Neuronal stem cell (in vitro differentiated cells): ENCODE results near the gene SLC6A3.

ENCODE experiments used
- DNase-seq: peaks from one replicate; pipeline ENCODE4 v3.0.0-alpha.2; 2013; ENCODE audit warnings: low spot score
- H2AFZ ChIP-seq: one replicate; pipeline ENCODE4 v1.6.1; 2013; ENCODE audit warnings: mild to moderate bottlenecking, low read length, inconsistent platforms
- H2AK5ac ChIP-seq: 2 replicates; pipeline ENCODE4 v1.6.1; 2013; ENCODE audit warnings: low read depth, mild to moderate bottlenecking, inconsistent platforms, low read length, moderate library complexity, mixed read lengths
- H2BK120ac ChIP-seq: 2 replicates; pipeline ENCODE4 v1.6.1; 2013; ENCODE audit warnings: low read depth, mild to moderate bottlenecking, inconsistent platforms, low read length, moderate library complexity, mixed read lengths
- H2BK12ac ChIP-seq: one replicate; pipeline ENCODE4 v1.6.1; 2013; ENCODE audit warnings: low read length, inconsistent platforms
- H2BK15ac ChIP-seq: 2 replicates; pipeline ENCODE4 v1.6.1; 2013; ENCODE audit warnings: mild to moderate bottlenecking, low read length, inconsistent platforms, mixed read lengths
- H2BK5ac ChIP-seq: one replicate; pipeline ENCODE4 v1.6.1; 2013; ENCODE audit warnings: inconsistent platforms, mild to moderate bottlenecking, low read length, moderate library complexity
- H3K14ac ChIP-seq: one replicate; pipeline ENCODE4 v1.6.1; 2013; ENCODE audit warnings: low read length, inconsistent platforms
- H3K18ac ChIP-seq: 2 replicates; pipeline ENCODE4 v1.6.1; 2013; ENCODE audit warnings: low read length, inconsistent platforms
- H3K23ac ChIP-seq: 2 replicates; pipeline ENCODE4 v1.6.1; 2013; ENCODE audit warnings: low read depth, mild to moderate bottlenecking, mixed read lengths, low read length, inconsistent platforms; ENCODE audit not compliant: poor library complexity
- H3K27ac ChIP-seq: replicated peaks from 3 replicates; pipeline ENCODE4 v1.5.1; 2013; ENCODE audit warnings: low read length, inconsistent platforms
- H3K27me3 ChIP-seq, 3 experiments: 2 replicates each; pipeline ENCODE4 v1.6.1; 2013; ENCODE audit warnings: low read length in 3 of 3, mild to moderate bottlenecking in 2 of 3, inconsistent platforms in 1 of 3, low read depth in 1 of 3, mixed read lengths in 1 of 3, moderate library complexity in 1 of 3; ENCODE audit not compliant: control insufficient read depth in 3 of 3, insufficient read depth in 3 of 3
- H3K36me3 ChIP-seq, 2 donors: replicated peaks in 1 of 2; 2 replicates each; pipeline ENCODE4 v1.6.1; 2013; ENCODE audit warnings: low read length in 2 of 2; ENCODE audit not compliant: control insufficient read depth in 2 of 2, insufficient read depth in 2 of 2
- H3K4ac ChIP-seq: 2 replicates; pipeline ENCODE4 v1.6.1; 2013; ENCODE audit warnings: inconsistent platforms, mild to moderate bottlenecking, low read length, moderate library complexity
- H3K4me1 ChIP-seq, 2 donors: 1 replicate in 1 of 2; 2 replicates in 1 of 2; pipeline ENCODE4 v1.6.1; 2013; ENCODE audit warnings: low read length in 2 of 2, low read depth in 1 of 2; ENCODE audit not compliant: control insufficient read depth in 2 of 2, insufficient read depth in 1 of 2
- H3K4me2 ChIP-seq: one replicate; pipeline ENCODE4 v1.6.1; 2013; ENCODE audit warnings: mild to moderate bottlenecking, low read length, inconsistent platforms; ENCODE audit not compliant: insufficient read depth, poor library complexity, severe bottlenecking
- H3K4me3 ChIP-seq, 2 donors: 2 replicates each; pipeline ENCODE4 v1.5.1; 2013; ENCODE audit warnings: low read length in 2 of 2, mild to moderate bottlenecking in 2 of 2, inconsistent platforms in 1 of 2, moderate library complexity in 1 of 2
- H3K79me1 ChIP-seq: one replicate; pipeline ENCODE4 v1.6.1; 2013; ENCODE audit warnings: low read depth, mild to moderate bottlenecking, inconsistent platforms, low read length, moderate library complexity
- H3K9ac ChIP-seq: one replicate; pipeline ENCODE4 v1.6.1; 2013; ENCODE audit warnings: mild to moderate bottlenecking, low read depth, low read length, inconsistent platforms; ENCODE audit not compliant: poor library complexity
- H3K9me3 ChIP-seq, 2 donors: replicated peaks in 1 of 2; 2 replicates each; pipeline versions ENCODE3 to v1.6.1; 2013; ENCODE audit warnings: low read length in 2 of 2, mild to moderate bottlenecking in 2 of 2, inconsistent platforms in 1 of 2, low read depth in 1 of 2, mixed read lengths in 1 of 2, moderate library complexity in 1 of 2; ENCODE audit not compliant: control insufficient read depth in 2 of 2, insufficient read depth in 1 of 2
- H4K8ac ChIP-seq: one replicate; pipeline ENCODE4 v1.6.1; 2013; ENCODE audit warnings: low read depth, mild to moderate bottlenecking, inconsistent platforms, low read length, moderate library complexity
- H4K91ac ChIP-seq: one replicate; pipeline ENCODE4 v1.6.1; 2013; ENCODE audit warnings: low read length, low read depth, mild to moderate bottlenecking, inconsistent platforms; ENCODE audit not compliant: poor library complexity
- WGBS, 2 donors: extraction: QIAGEN DNeasy Blood & Tissue Kit; methylation state at CpG; one replicate each; pipeline ENCODE4 v1.1.7; 2013; ENCODE audit warnings: missing lambda C conversion rate in 2 of 2, mixed read lengths in 1 of 2; ENCODE audit not compliant: insufficient read length in 2 of 2, insufficient replicate concordance in 1 of 2; ENCODE audit errors: extremely low coverage in 2 of 2; 5-methylcytosine and 5-hydroxymethylcytosine counted together

Gene SLC6A3

GRCh38 chr5:1345876-1346626 lies 99.2 kb downstream of the SLC6A3 start:
- no CpG with 5 or more reads among the region's 27 CpGs for WGBS, 2 donors
- peaks cover 18 to 25% of the 10 kb centered on the region in 2 donors for H3K36me3 ChIP-seq
- peak overlapping the region; percentile 56 for H2AK5ac ChIP-seq
- H2AFZ ChIP-seq: peak overlapping the region; percentile 99
- no peak overlapping the region for H2BK15ac ChIP-seq
- peak overlapping the region; percentile 64 for H3K4me2 ChIP-seq
- no peak overlapping the region for H3K14ac ChIP-seq
- peak overlapping the region; percentile 1 for H2BK5ac ChIP-seq
- H3K79me1 ChIP-seq: peaks cover 15% of the 10 kb centered on the region
- no peak overlapping the region for H3K18ac ChIP-seq
- peaks cover 0 to 1% of the 10 kb centered on the region in 2 donors for H3K9me3 ChIP-seq
- no peak overlapping the region for H2BK120ac ChIP-seq
- H4K91ac ChIP-seq: no peak overlapping the region
- no peak overlapping the region for H3K23ac ChIP-seq
- H3K9ac ChIP-seq: peak overlapping the region; percentile 21
- no peak overlapping the region for H3K27ac ChIP-seq
- H3K4me3 ChIP-seq: peak overlapping the region; percentile 93 to 98
- no peaks in the 10 kb centered on the region for H3K27me3 ChIP-seq
- H2BK12ac ChIP-seq: no peak overlapping the region
- H3K4ac ChIP-seq: no peak overlapping the region
- no peak for DNase-seq
- H4K8ac ChIP-seq: no peak overlapping the region
- H3K4me1 ChIP-seq: peaks cover 7 to 8% of the 10 kb centered on the region in 2 donors

GRCh38 chr5:1344975-1345838 lies 100.0 kb downstream of the SLC6A3 start, which contains the start of gene CLPTM1L:
CLPTM1L (minus strand) TSS chr5:1345099; CDS start chr5:1344841, 258 bp downstream.
- H4K91ac ChIP-seq: no peak within 1 kb of the TSS
- H2AK5ac ChIP-seq: peak within 1 kb of the TSS; percentile 85
- no peaks in the 10 kb centered on the region for H3K27me3 ChIP-seq
- H2BK120ac ChIP-seq: no peak within 1 kb of the TSS
- H3K27ac ChIP-seq: no peak within 1 kb of the TSS
- peaks cover 15% of the 10 kb centered on the region for H3K79me1 ChIP-seq
- peak within 1 kb of the TSS; percentile 94 for H3K18ac ChIP-seq
- no CpG with 5 or more reads among the region's 87 CpGs for WGBS, 2 donors
- peak; percentile 88 for DNase-seq
- no peak within 1 kb of the TSS for H2BK12ac ChIP-seq
- H2BK5ac ChIP-seq: peak within 1 kb of the TSS; percentile 1
- peaks cover 0 to 1% of the 10 kb centered on the region in 2 donors for H3K9me3 ChIP-seq
- no peak within 1 kb of the TSS for H3K4ac ChIP-seq
- H3K4me1 ChIP-seq: peaks cover 7 to 8% of the 10 kb centered on the region in 2 donors
- peak within 1 kb of the TSS; percentile 89 for H3K9ac ChIP-seq
- peak within 1 kb of the TSS; percentile 58 for H3K23ac ChIP-seq
- H4K8ac ChIP-seq: peak within 1 kb of the TSS; percentile 65
- H2AFZ ChIP-seq: peak within 1 kb of the TSS; percentile 99
- peaks cover 25 to 32% of the 10 kb centered on the region in 2 donors for H3K36me3 ChIP-seq
- peak within 1 kb of the TSS; percentile 93 to 98 for H3K4me3 ChIP-seq
- no peak within 1 kb of the TSS for H2BK15ac ChIP-seq
- peak within 1 kb of the TSS; percentile 64 for H3K4me2 ChIP-seq
- peak within 1 kb of the TSS; percentile 21 for H3K14ac ChIP-seq

GRCh38 chr5:1343931-1344901 lies 101.0 kb downstream of the SLC6A3 start:
- no peak overlapping the region for H2BK5ac ChIP-seq
- peak overlapping the region; percentile 64 for H3K4me2 ChIP-seq
- no peak overlapping the region for H4K8ac ChIP-seq
- DNase-seq: no peak
- H2AFZ ChIP-seq: peak overlapping the region; percentile 81
- no CpG with 5 or more reads among the region's 61 CpGs for WGBS, 2 donors
- H3K9ac ChIP-seq: peak overlapping the region; percentile 89
- H3K14ac ChIP-seq: no peak overlapping the region
- peaks cover 0 to 1% of the 10 kb centered on the region in 2 donors for H3K9me3 ChIP-seq
- H2BK15ac ChIP-seq: no peak overlapping the region
- H3K27me3 ChIP-seq: no peaks in the 10 kb centered on the region
- peaks cover 29 to 37% of the 10 kb centered on the region in 2 donors for H3K36me3 ChIP-seq
- H3K23ac ChIP-seq: peak overlapping the region; percentile 58
- no peak overlapping the region for H2BK12ac ChIP-seq
- peak overlapping the region; percentile 93 to 98 for H3K4me3 ChIP-seq
- peaks cover 7 to 8% of the 10 kb centered on the region in 2 donors for H3K4me1 ChIP-seq
- peak overlapping the region; percentile 85 for H2AK5ac ChIP-seq
- H2BK120ac ChIP-seq: no peak overlapping the region
- peaks cover 15% of the 10 kb centered on the region for H3K79me1 ChIP-seq
- no peak overlapping the region for H3K27ac ChIP-seq
- H3K18ac ChIP-seq: peak overlapping the region; percentile 57
- no peak overlapping the region for H4K91ac ChIP-seq
- H3K4ac ChIP-seq: no peak overlapping the region
